CD4-positive, CD25-positive, alpha-beta regulatory T cell (primary cell): ENCODE measurements around the gene POFUT2. TPM values are rescaled to one million over a fixed set of nuclear protein-coding genes. Genes with fewer than 3 reads are reported as not detected.

Source experiments
- ATAC-seq, 2 donors: fragments of 150-1000 bp; cut with Tn5 transposase; one replicate each; pipeline ENCODE4 v1.10.0; 2021; ENCODE audit warnings: low read depth in 2 of 2, moderate number of reproducible peaks in 2 of 2, moderate library complexity in 1 of 2
- DNase-seq, 3 donors: peaks; one replicate each; pipeline versions ENCODE4 v3.0.0 to v3.0.0-alpha.2; 2012 to 2022; ENCODE audit warnings: mixed read lengths in 1 of 3
- H3K27ac ChIP-seq: one replicate; pipeline ENCODE4 v1.7.0; 2013; ENCODE audit warnings: mild to moderate bottlenecking, low read length; ENCODE audit not compliant: insufficient read depth, poor library complexity, severe bottlenecking
- H3K27me3 ChIP-seq: one replicate; pipeline ENCODE4 v1.7.0; 2013; ENCODE audit warnings: low read length; ENCODE audit not compliant: control insufficient read depth, insufficient read depth
- H3K36me3 ChIP-seq: one replicate; pipeline ENCODE4 v1.7.0; 2013; ENCODE audit warnings: mild to moderate bottlenecking, low read length, moderate library complexity; ENCODE audit not compliant: control insufficient read depth, insufficient read depth
- H3K4me1 ChIP-seq: 2 replicates; pipeline ENCODE4 v1.7.0; 2013; ENCODE audit warnings: mild to moderate bottlenecking, low read length; ENCODE audit not compliant: insufficient read depth, control insufficient read depth, poor library complexity, severe bottlenecking
- H3K4me3 ChIP-seq: one replicate; pipeline ENCODE4 v1.7.0; 2013; ENCODE audit warnings: low read depth, mild to moderate bottlenecking, low read length, moderate library complexity
- H3K9me3 ChIP-seq, 2 experiments: 1 replicate in 1 of 2; 2 replicates in 1 of 2; pipeline ENCODE4 v1.7.0; 2013; ENCODE audit warnings: low read length in 2 of 2, mild to moderate bottlenecking in 1 of 2, moderate library complexity in 1 of 2; ENCODE audit not compliant: control insufficient read depth in 2 of 2
- H3K27ac Mint-ChIP-seq, 3 donors: one replicate each; pipeline ENCODE4 v1.8.0; 2020 to 2022; ENCODE audit warnings: mild to moderate bottlenecking in 3 of 3, mixed read lengths in 3 of 3, moderate library complexity in 2 of 3
- H3K27me3 Mint-ChIP-seq: one replicate; pipeline ENCODE4 v1.8.0; 2022; ENCODE audit warnings: mild to moderate bottlenecking, mixed read lengths
- H3K36me3 Mint-ChIP-seq: one replicate; pipeline ENCODE4 v1.8.0; 2020; ENCODE audit warnings: mixed read lengths
- H3K4me1 Mint-ChIP-seq, 4 donors: one replicate each; pipeline ENCODE4 v1.8.0; 2020 to 2022; ENCODE audit warnings: mixed read lengths in 4 of 4, mild to moderate bottlenecking in 1 of 4
- H3K4me3 Mint-ChIP-seq, 4 donors: one replicate each; pipeline ENCODE4 v1.8.0; 2020 to 2022; ENCODE audit warnings: mild to moderate bottlenecking in 4 of 4, mixed read lengths in 4 of 4, moderate library complexity in 3 of 4
- H3K9me3 Mint-ChIP-seq, 7 donors: one replicate each; pipeline ENCODE4 v1.8.0; 2020 to 2022; ENCODE audit warnings: mixed read lengths in 7 of 7, mild to moderate bottlenecking in 3 of 7, moderate library complexity in 2 of 7
- polyA plus RNA-seq, 4 donors: library from polyadenylated mRNA; unstranded; fragments of 300-500 nt; fragmentation: Illumina TruSeq; gene quantifications; one replicate each; pipeline ENCODE4 v1.2.3, GENCODE V29; 2021
- total RNA-seq: library from RNA; stranded (reverse); gene quantifications from one replicate; pipeline ENCODE4 v1.2.3, GENCODE V29; 2022

The POFUT2 gene
- total and polyA plus RNA-seq, 5 donors from 2014 or later = 2.6 to 55.6 (median 3.3) TPM

GRCh38 chr21:45215213-45215612, 72.5 kb downstream of the POFUT2 start:
- H3K4me3 ChIP-seq = no peak overlapping the region
- ATAC-seq = no peak
- peaks cover 0 to 8% of the 10 kb centered on the region in 2 experiments for H3K9me3 ChIP-seq
- H3K36me3 ChIP-seq = peaks cover 26% of the 10 kb centered on the region
- Mint-ChIP-seq H3K4me1 (peaks cover 0 to 12% (median 3%) of the 10 kb centered on the region in 4 donors), H3K9me3 (peaks cover 0 to 8% (median 2%) of the 10 kb centered on the region in 7 donors), H3K36me3 (peaks cover 41% of the 10 kb centered on the region), H3K4me3 (no peak overlapping the region), H3K27ac (no peak overlapping the region), H3K27me3 (no peaks in the 10 kb centered on the region)
- DNase-seq = no peak
- no peaks in the 10 kb centered on the region for H3K4me1 ChIP-seq
- H3K27me3 ChIP-seq = no peaks in the 10 kb centered on the region
- H3K27ac ChIP-seq = no peak overlapping the region

Other genes with a start within 250 kb of the POFUT2 start
- gene ADARB1, start 213.3 kb downstream of the POFUT2 start, total RNA-seq = 52.9 TPM
- gene ADARB1, start 213.3 kb downstream of the POFUT2 start, polyA plus RNA-seq = 1 to 10 TPM; 2.8 to 7.2 (median 4.7) TPM
- 2.7 TPM for gene COL18A1, start 117.3 kb upstream of the POFUT2 start, total RNA-seq
- 1 to 10 TPM in 2 of 4 donors, under 1 TPM in 2; 0.29 to 1.5 (median 1.0) TPM for gene COL18A1, start 117.3 kb upstream of the POFUT2 start, polyA plus RNA-seq